ENCODE data around the gene RNU6-9. TPM values are rescaled to one million over a fixed set of nuclear protein-coding genes. Genes with fewer than 3 reads are reported as not detected.
A peak's percentile ranks its signal among the peaks of the same experiment; 100 is the strongest.

RNU6-9 gene
- polyA plus RNA-seq, 3 donors from 2014 or later, result not detected

GRCh38 chr19:928471-929202, 35.4 kb downstream of the RNU6-9 start:
- no peak for DNase-seq
- Mint-ChIP-seq H3K27ac (no peak overlapping the region), H3K27me3 (ENCODE audit: low read depth in 3 of 3) (peaks cover 0 to 2% (median 2%) of the 10 kb centered on the region in 3 donors), H3K9me3 (no peaks in the 10 kb centered on the region), H3K4me1 (peaks cover 11 to 19% of the 10 kb centered on the region in 2 donors), H3K36me3 (no peaks in the 10 kb centered on the region), H3K4me3 (peak overlapping the region in 3 of 5 donors; percentile 12 to 21 (median 18))

DNA sequence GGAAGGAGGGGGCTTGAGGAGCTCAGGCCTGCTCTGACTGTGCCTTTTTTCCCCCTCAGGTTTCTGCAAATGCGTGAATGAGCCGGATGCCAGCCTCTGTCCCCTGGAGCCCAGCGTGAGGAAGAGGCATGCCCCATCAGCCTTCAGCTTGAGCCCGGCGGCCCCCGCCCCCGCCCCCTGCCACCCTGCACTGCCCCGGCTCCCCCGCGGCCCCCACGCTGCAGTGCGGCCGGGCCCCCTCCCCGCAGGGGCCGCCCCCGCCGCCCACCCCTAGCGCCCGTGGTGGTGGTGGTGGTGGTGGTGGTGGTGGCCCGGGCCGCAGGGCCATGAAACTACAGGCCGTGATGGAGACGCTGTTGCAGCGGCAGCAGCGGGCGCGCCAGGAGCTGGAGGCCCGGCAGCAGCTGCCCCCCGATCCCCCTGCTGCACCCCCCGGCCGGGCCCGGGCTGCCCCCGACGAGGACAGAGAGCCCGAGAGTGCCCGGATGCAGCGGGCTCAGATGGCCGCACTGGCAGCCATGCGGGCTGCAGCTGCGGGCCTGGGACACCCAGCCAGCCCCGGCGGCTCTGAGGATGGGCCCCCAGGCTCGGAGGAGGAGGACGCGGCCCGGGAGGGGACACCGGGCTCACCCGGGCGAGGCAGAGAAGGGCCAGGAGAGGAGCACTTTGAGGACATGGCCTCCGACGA, 36.1 kb downstream of the RNU6-9 start:
- Mint-ChIP-seq H3K27me3 (ENCODE audit: low read depth in 3 of 3) (peaks cover 0 to 2% (median 2%) of the 10 kb centered on the region in 3 donors), H3K4me1 (peaks cover 7 to 23% of the 10 kb centered on the region in 2 donors), H3K9me3 (no peaks in the 10 kb centered on the region), H3K4me3 (no peak overlapping the region), H3K36me3 (no peaks in the 10 kb centered on the region), H3K27ac (peak overlapping the region in 1 of 6 donors; percentile 34)
- no peak for DNase-seq

GRCh38 chr19:929891-930258, 36.6 kb downstream of the RNU6-9 start:
- H3K27ac Mint-ChIP-seq, result peak overlapping the region in 2 of 6 donors; percentile 34 to 71
- peaks cover 0 to 2% (median 2%) of the 10 kb centered on the region in 3 donors for H3K27me3 Mint-ChIP-seq (ENCODE audit: low read depth in 3 of 3)
- H3K9me3 Mint-ChIP-seq, result no peaks in the 10 kb centered on the region
- no peak for DNase-seq
- H3K36me3 Mint-ChIP-seq, result no peaks in the 10 kb centered on the region
- peak overlapping the region in 1 of 5 donors; percentile 40 for H3K4me3 Mint-ChIP-seq
- H3K4me1 Mint-ChIP-seq, result peaks cover 6 to 23% of the 10 kb centered on the region in 2 donors

DNA sequence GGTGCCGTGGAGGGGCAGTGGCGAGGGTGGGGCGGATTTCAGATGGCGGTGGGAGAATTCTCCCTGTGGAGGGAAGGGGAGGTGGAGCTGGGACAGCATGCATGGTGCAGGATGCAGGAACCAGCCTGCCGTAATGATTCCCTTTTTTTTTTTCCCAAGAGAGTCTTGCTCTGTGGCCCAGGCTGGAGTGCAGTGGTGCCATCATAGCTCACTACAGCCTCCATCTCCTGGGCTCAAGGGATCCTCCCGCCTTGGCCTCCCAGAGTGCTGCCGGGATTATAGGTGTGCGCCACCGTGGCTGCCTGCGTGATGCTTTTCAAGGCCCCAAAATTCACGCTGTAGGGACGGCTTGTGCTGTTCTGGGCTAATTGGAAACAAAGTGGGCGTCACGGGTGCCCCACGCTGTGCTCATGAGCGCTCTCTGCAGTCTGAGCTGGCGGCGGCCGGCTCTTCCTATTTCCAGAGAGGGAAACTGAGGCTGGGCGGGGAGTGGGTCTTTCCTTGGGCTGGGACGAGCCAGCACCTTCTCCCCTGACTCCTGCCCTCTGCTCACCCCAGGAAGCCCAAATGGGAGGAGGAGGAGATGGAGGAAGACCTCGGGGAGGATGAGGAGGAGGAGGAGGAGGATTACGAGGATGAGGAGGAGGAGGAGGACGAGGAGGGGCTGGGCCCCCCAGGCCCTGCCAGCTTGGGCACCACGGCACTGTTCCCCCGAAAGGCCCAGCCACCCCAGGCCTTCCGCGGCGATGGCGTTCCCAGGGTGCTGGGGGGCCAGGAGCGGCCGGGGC, 38.8 kb downstream of the RNU6-9 start:
- Mint-ChIP-seq H3K27me3 (ENCODE audit: low read depth in 3 of 3) (peaks cover 0 to 4% (median 2%) of the 10 kb centered on the region in 3 donors), H3K4me1 (peaks cover 7 to 30% of the 10 kb centered on the region in 2 donors), H3K9me3 (no peaks in the 10 kb centered on the region), H3K27ac (no peak overlapping the region), H3K4me3 (peak overlapping the region in 4 of 5 donors; percentile 6 to 50 (median 26)), H3K36me3 (no peaks in the 10 kb centered on the region)
- DNase-seq, result no peak

DNA sequence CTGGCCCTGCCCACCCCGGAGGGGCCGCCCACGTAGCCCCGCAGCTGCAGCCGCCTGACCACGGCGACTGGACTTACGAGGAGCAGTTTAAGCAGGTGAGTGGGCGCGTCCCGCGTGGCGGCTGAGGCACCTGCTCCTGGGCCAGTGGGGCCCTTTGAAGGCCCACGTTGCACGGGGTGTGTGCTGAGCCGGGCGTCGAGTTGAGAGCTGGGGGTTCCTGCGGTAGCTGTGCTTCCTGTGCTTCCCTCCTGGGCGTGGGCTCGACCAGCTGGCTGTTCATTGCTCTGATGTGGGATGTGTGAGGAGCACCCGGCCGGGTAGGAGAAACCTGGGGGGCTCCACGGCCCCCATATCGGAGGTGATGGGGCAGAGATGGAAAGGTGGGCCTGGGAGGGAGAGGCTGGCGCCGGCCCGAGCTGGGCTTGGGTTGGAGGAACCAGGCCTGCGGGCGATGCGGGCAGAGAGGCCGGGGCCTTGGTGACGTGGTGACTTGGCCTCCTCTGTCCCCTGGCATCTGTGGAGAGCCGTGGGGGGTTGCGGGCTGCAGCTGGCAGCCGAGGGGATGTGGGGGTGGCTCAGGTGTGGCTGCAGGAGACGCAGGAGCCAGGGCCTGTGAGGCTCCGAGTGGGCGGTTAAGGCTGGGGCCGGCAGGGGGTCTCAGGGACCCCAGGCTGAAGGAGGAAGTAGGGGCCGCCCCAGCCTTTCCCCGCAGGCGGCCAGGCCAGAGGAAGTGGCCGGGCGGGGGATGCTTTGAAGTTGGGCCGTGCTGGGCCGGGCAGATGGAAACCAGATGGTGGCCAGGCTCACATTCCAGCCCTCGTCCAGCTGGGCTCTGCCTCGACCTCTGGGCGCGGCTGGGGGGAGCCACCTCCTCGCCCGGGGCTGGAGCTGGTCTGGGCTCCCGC, 39.6 kb downstream of the RNU6-9 start:
- Mint-ChIP-seq H3K4me3 (peak overlapping the region; percentile 74 to 85 (median 79)), H3K36me3 (peaks cover 0 to 4% (median 4%) of the 10 kb centered on the region in 3 donors), H3K27ac (peak overlapping the region in 5 of 6 donors; percentile 57 to 87 (median 76)), H3K9me3 (peaks cover 0 to 2% (median 0%) of the 10 kb centered on the region in 6 donors), H3K4me1 (peaks cover 13 to 39% of the 10 kb centered on the region in 2 donors), H3K27me3 (ENCODE audit: low read depth in 3 of 3) (peaks cover 5 to 8% (median 8%) of the 10 kb centered on the region in 3 donors)
- DNase-seq, result peak; percentile 61 to 73 (median 70)

DNA sequence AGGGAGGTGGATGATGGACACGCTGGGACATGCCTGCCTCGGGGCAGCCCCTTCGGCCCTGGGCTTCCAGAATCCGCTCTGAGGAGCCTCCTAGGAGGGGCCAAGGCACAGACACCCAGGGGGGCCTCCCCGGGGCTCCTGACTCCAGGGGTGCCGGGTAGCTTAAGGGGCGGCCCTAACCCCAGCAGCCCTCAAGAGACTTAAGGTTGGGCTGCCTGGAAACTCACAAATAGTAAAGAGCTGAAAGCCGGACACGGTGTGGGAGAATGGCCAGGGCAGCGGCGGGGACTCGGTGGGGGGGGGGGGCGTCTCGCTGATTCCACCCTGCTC, 40.2 kb downstream of the RNU6-9 start:
- Mint-ChIP-seq H3K27ac (no peak overlapping the region), H3K4me1 (peaks cover 18 to 42% of the 10 kb centered on the region in 2 donors), H3K36me3 (peaks cover 0 to 4% (median 4%) of the 10 kb centered on the region in 3 donors), H3K4me3 (peak overlapping the region in 2 of 5 donors; percentile 82 to 85), H3K27me3 (ENCODE audit: low read depth in 3 of 3) (peaks cover 5 to 9% (median 8%) of the 10 kb centered on the region in 3 donors), H3K9me3 (peaks cover 0 to 2% (median 0%) of the 10 kb centered on the region in 6 donors)
- DNase-seq, result no peak

GRCh38 chr19:934197-934840, 41.0 kb downstream of the RNU6-9 start:
- DNase-seq, result no peak
- Mint-ChIP-seq H3K4me1 (peaks cover 18 to 42% of the 10 kb centered on the region in 2 donors), H3K4me3 (peak overlapping the region in 1 of 5 donors; percentile 36), H3K27me3 (ENCODE audit: low read depth in 3 of 3) (peaks cover 5 to 10% (median 8%) of the 10 kb centered on the region in 3 donors), H3K36me3 (peaks cover 0 to 4% (median 4%) of the 10 kb centered on the region in 3 donors), H3K9me3 (peaks cover 0 to 2% (median 0%) of the 10 kb centered on the region in 6 donors), H3K27ac (no peak overlapping the region)

- Mint-ChIP-seq H3K4me3 (peak overlapping the region in 2 of 5 donors; percentile 6 to 24), H3K27me3 (ENCODE audit: low read depth in 3 of 3) (peaks cover 5 to 12% (median 10%) of the 10 kb centered on the region in 3 donors), H3K36me3 (peaks cover 0 to 4% (median 4%) of the 10 kb centered on the region in 3 donors), H3K9me3 (peaks cover 0 to 2% (median 0%) of the 10 kb centered on the region in 6 donors), H3K4me1 (peaks cover 20 to 43% of the 10 kb centered on the region in 2 donors), H3K27ac (peak overlapping the region in 1 of 6 donors; percentile 61)
- DNase-seq, result peak; percentile 46 to 54 (median 53)
These were observed 41.7 kb downstream of the RNU6-9 start for GRCh38 chr19:934865-935479.

- H3K9me3 Mint-ChIP-seq, result peaks cover 0 to 2% (median 0%) of the 10 kb centered on the region in 6 donors
- peaks cover 0 to 4% (median 4%) of the 10 kb centered on the region in 3 donors for H3K36me3 Mint-ChIP-seq
- H3K4me1 Mint-ChIP-seq, result peaks cover 27 to 47% of the 10 kb centered on the region in 2 donors
- no peak overlapping the region for H3K27ac Mint-ChIP-seq
- peaks cover 5 to 12% (median 12%) of the 10 kb centered on the region in 3 donors for H3K27me3 Mint-ChIP-seq (ENCODE audit: low read depth in 3 of 3)
- no peak for DNase-seq
- no peak overlapping the region for H3K4me3 Mint-ChIP-seq
These were observed 42.9 kb downstream of the RNU6-9 start for GRCh38 chr19:936175-936546.

- DNase-seq, result peak; percentile 69 to 78 (median 72)
- Mint-ChIP-seq H3K27ac (peak overlapping the region in 5 of 6 donors; percentile 74 to 93 (median 87)), H3K4me3 (peak overlapping the region; percentile 13 to 73 (median 59)), H3K27me3 (ENCODE audit: low read depth in 3 of 3) (peaks cover 10 to 15% (median 12%) of the 10 kb centered on the region in 3 donors), H3K9me3 (peaks cover 0 to 2% (median 0%) of the 10 kb centered on the region in 6 donors), H3K36me3 (peaks cover 0 to 4% (median 4%) of the 10 kb centered on the region in 3 donors), H3K4me1 (peaks cover 34 to 47% of the 10 kb centered on the region in 2 donors)
These were observed 44.0 kb downstream of the RNU6-9 start for GRCh38 chr19:937259-937694.

DNA sequence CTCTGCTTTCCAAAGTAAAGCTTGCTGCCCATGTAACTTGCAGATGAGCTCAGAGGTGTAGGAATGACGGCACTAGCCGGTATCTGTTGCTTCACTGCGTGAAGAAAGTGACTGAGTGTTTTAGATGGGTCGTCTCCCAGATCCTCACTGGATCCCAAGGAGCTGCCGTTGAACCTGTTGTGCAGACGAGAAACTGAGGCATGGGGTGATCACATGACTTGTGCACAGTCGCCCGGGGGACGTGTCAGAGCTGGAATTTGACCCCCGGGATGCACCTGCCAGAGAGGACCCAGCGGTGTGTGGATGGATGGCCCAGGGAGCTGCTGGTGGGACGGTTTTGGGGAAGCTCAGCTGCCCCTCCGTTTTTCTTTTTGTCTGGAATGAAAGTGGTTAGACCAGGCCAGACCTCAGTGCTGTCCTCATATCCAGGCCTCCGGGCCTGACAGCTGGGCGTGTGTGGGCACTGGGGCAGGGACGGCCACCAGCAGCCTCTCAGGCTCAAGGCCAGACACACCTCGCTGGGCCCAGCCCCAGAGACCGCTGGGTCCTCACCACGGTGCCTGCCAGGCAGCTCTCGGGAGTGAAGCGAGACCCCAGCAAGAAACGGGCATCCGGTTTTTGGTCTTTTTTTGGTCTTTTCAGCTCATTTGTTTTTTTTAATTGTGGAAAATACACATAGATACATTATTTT, 45.1 kb downstream of the RNU6-9 start:
- peaks cover 10 to 13% (median 12%) of the 10 kb centered on the region in 3 donors for H3K27me3 Mint-ChIP-seq (ENCODE audit: low read depth in 3 of 3)
- peaks cover 0 to 2% (median 0%) of the 10 kb centered on the region in 6 donors for H3K9me3 Mint-ChIP-seq
- H3K36me3 Mint-ChIP-seq, result peaks cover 0 to 4% (median 4%) of the 10 kb centered on the region in 3 donors
- H3K4me3 Mint-ChIP-seq, result peak overlapping the region in 2 of 5 donors; percentile 27 to 41
- H3K4me1 Mint-ChIP-seq, result peaks cover 28 to 42% of the 10 kb centered on the region in 2 donors
- no peak for DNase-seq
- H3K27ac Mint-ChIP-seq, result peak overlapping the region in 5 of 6 donors; percentile 26 to 92 (median 41)

Measured in immature natural killer cell (primary cell).